K562 (cell line): ENCODE results near the gene MAGEL2.

ENCODE experiments used
- BRF2 ChIP-seq: IDR thresholded peaks from 3 replicates; pipeline ENCODE4 v1.6.1; 2011; ENCODE audit warnings: borderline replicate concordance, mild to moderate bottlenecking; ENCODE audit not compliant: insufficient read length, insufficient read depth
- CTCF ChIP-seq, 3 experiments: IDR thresholded peaks in 2 of 3; conservative IDR thresholded peaks in 1 of 3; 2 replicates each; pipeline ENCODE4 v1.5.1; 2011 to 2012; ENCODE audit warnings: low read length in 3 of 3, mild to moderate bottlenecking in 3 of 3, control low read depth in 2 of 3, improper control_type of control experiment in 1 of 3, inconsistent platforms in 1 of 3, low read depth in 1 of 3, mixed read lengths in 1 of 3, moderate library complexity in 1 of 3; ENCODE audit not compliant: insufficient read depth in 2 of 3
- KLF16 ChIP-seq: IDR thresholded peaks from 2 replicates; pipeline ENCODE4 v1.6.1; 2016; ENCODE audit warnings: antibody characterized with exemption
- LEF1 ChIP-seq: fragments of 450-650 bp; IDR thresholded peaks from 2 replicates; pipeline ENCODE4 v1.6.1; 2016; ENCODE audit warnings: mild to moderate bottlenecking
- MAFF ChIP-seq: IDR thresholded peaks from 2 replicates; pipeline ENCODE4 v1.6.1; 2012; ENCODE audit warnings: low read length, improper control_type of control experiment
- MBD1 ChIP-seq: fragments of 250-450 bp; sonication (Bioruptor Pico); IDR thresholded peaks from 2 replicates; pipeline ENCODE4 v1.8.0; 2022; ENCODE audit warnings: inconsistent platforms
- MLLT1 ChIP-seq, 2 experiments: fragments of 450-650 bp; IDR thresholded peaks; 2 replicates each; pipeline ENCODE4 v1.6.1; 2016
- MXI1 ChIP-seq: IDR thresholded peaks from 2 replicates; pipeline ENCODE4 v1.6.1; 2011; ENCODE audit warnings: low read depth, mild to moderate bottlenecking, improper control_type of control experiment, low read length
- TAF1 ChIP-seq: IDR thresholded peaks from 2 replicates; pipeline ENCODE4 v1.6.1; 2011; ENCODE audit warnings: mild to moderate bottlenecking, low read length, moderate library complexity; ENCODE audit not compliant: insufficient read depth, control insufficient read depth, severe bottlenecking; ENCODE audit errors: extremely low read depth
- TRIM25 ChIP-seq: fragments of 450-650 bp; IDR thresholded peaks from 2 replicates; pipeline ENCODE4 v1.7.0; 2016; ENCODE audit warnings: borderline replicate concordance
- U2AF2 ChIP-seq: fragments of 200-400 bp; formaldehyde crosslinking; optimal IDR thresholded peaks from 2 replicates; pipeline ENCODE3; 2017; ENCODE audit warnings: low read depth, mild to moderate bottlenecking, low read length
- YY1 ChIP-seq, 3 experiments: IDR thresholded peaks; 2 replicates each; pipeline ENCODE4 v1.6.1; 2011; ENCODE audit warnings: low read length in 2 of 3, mild to moderate bottlenecking in 2 of 3, moderate library complexity in 2 of 3, borderline replicate concordance in 1 of 3, control low read depth in 1 of 3, low read depth in 1 of 3; ENCODE audit not compliant: insufficient read depth in 3 of 3, insufficient replicate concordance in 2 of 3, control insufficient read depth in 1 of 3, insufficient read length in 1 of 3; ENCODE audit errors: extremely low read depth in 1 of 3
- ZNF133 ChIP-seq: fragments of 250-450 bp; sonication (Bioruptor Pico); IDR thresholded peaks from 2 replicates; pipeline ENCODE4 v1.4.0; 2020; ENCODE audit warnings: mild to moderate bottlenecking

GRCh38 chr15:23596736-23597135, 50.9 kb downstream of the MAGEL2 start:
- TF ChIP-seq MXI1 (no peak), ZNF133 (CRISPR knock-in tag) (no peak), MBD1 (no peak), U2AF2 (no peak), MLLT1 (IDR thresholded peaks at IDR 0.05) (no peak), BRF2 (no peak), KLF16 (no peak), LEF1 (no peak), YY1 (IDR thresholded peaks at IDR 0.05; ENCODE audit: borderline replicate concordance in 1 of 3, control insufficient read depth in 1 of 3, extremely low read depth in 1 of 3, insufficient read depth in 3 of 3, insufficient read length in 1 of 3, insufficient replicate concordance in 2 of 3, low read depth in 1 of 3, low read length in 2 of 3) (no peak), TAF1 (no peak), CTCF (IDR thresholded peaks at IDR 0.05 in 2 of 3, conservative IDR thresholded peaks at IDR 0.05 in 1 of 3; ENCODE audit: insufficient read depth in 2 of 3, low read depth in 1 of 3, low read length in 3 of 3) (no peak), TRIM25 (no peak), MAFF (no peak)
